Subcutaneous abdominal adipose tissue (tissue), 5 donors: ENCODE results near the gene SMYD5.

Experiments
- H3K27ac ChIP-seq: one replicate; pipeline ENCODE4 v1.7.0; 2013; ENCODE audit warnings: low read depth, mild to moderate bottlenecking, inconsistent platforms, low read length, moderate library complexity
- H3K27me3 ChIP-seq, 5 donors: one replicate each; pipeline ENCODE4 v1.7.0; 2013; ENCODE audit warnings: low read length in 5 of 5, inconsistent platforms in 1 of 5; ENCODE audit not compliant: control insufficient read depth in 5 of 5, insufficient read depth in 4 of 5
- H3K36me3 ChIP-seq, 5 donors: one replicate each; pipeline ENCODE4 v1.7.0; 2013; ENCODE audit warnings: low read length in 5 of 5; ENCODE audit not compliant: control insufficient read depth in 5 of 5, insufficient read depth in 5 of 5
- H3K4me1 ChIP-seq, 5 donors: one replicate each; pipeline ENCODE4 v1.7.0; 2013; ENCODE audit warnings: low read length in 5 of 5, mild to moderate bottlenecking in 3 of 5, moderate library complexity in 1 of 5; ENCODE audit not compliant: control insufficient read depth in 5 of 5, insufficient read depth in 5 of 5
- H3K4me3 ChIP-seq, 5 donors: one replicate each; pipeline ENCODE4 v1.7.0; 2013; ENCODE audit warnings: low read length in 5 of 5, low read depth in 1 of 5
- H3K9ac ChIP-seq, 5 donors: one replicate each; pipeline ENCODE4 v1.7.0; 2013; ENCODE audit warnings: low read length in 5 of 5, mild to moderate bottlenecking in 4 of 5, moderate library complexity in 3 of 5
- H3K9me3 ChIP-seq, 5 donors: one replicate each; pipeline ENCODE4 v1.7.0; 2013; ENCODE audit warnings: low read length in 5 of 5; ENCODE audit not compliant: control insufficient read depth in 5 of 5
- donor health status: healthy.
- donor health status: healthy.
- donor health status: healthy.
- donor health status: healthy.
- donor health status: healthy.

Gene SMYD5

GRCh38 chr2:73237168-73237567 is 23.1 kb downstream of the SMYD5 start:
- Histone ChIP-seq H3K9me3 (no peaks in the 10 kb centered on the region), H3K27ac (no peak overlapping the region), H3K27me3 (no peaks in the 10 kb centered on the region), H3K36me3 (peaks cover 9 to 28% (median 17%) of the 10 kb centered on the region in 5 donors), H3K4me1 (peaks cover 13 to 54% (median 44%) of the 10 kb centered on the region in 5 donors), H3K4me3 (no peak overlapping the region), H3K9ac (peak overlapping the region in 1 of 5 donors; percentile 60)

- peaks cover 9 to 48% (median 37%) of the 10 kb centered on the region in 5 donors for H3K4me1 ChIP-seq
- H3K27me3 ChIP-seq = no peaks in the 10 kb centered on the region
- H3K27ac ChIP-seq = no peak overlapping the region
- peaks cover 11 to 37% (median 25%) of the 10 kb centered on the region in 5 donors for H3K36me3 ChIP-seq
- no peak overlapping the region for H3K4me3 ChIP-seq
- peak overlapping the region in 3 of 5 donors; percentile 9 to 51 (median 26) for H3K9ac ChIP-seq
- H3K9me3 ChIP-seq = no peaks in the 10 kb centered on the region
These were observed 24.1 kb downstream of the SMYD5 start for GRCh38 chr2:73238149-73238548.

GRCh38 chr2:73238976-73239375 is 24.9 kb downstream of the SMYD5 start:
- Histone ChIP-seq H3K36me3 (peaks cover 17 to 45% (median 32%) of the 10 kb centered on the region in 5 donors), H3K4me3 (no peak overlapping the region), H3K27me3 (no peaks in the 10 kb centered on the region), H3K4me1 (peaks cover 7 to 40% (median 30%) of the 10 kb centered on the region in 5 donors), H3K9me3 (no peaks in the 10 kb centered on the region), H3K9ac (peak overlapping the region in 1 of 5 donors; percentile 19), H3K27ac (no peak overlapping the region)

- Histone ChIP-seq H3K36me3 (peaks cover 20 to 53% (median 40%) of the 10 kb centered on the region in 5 donors), H3K4me1 (peaks cover 7 to 37% (median 28%) of the 10 kb centered on the region in 5 donors), H3K4me3 (no peak overlapping the region), H3K9ac (peak overlapping the region in 4 of 5 donors; percentile 10 to 39 (median 32)), H3K27me3 (no peaks in the 10 kb centered on the region), H3K9me3 (no peaks in the 10 kb centered on the region), H3K27ac (no peak overlapping the region)
These were observed 25.7 kb downstream of the SMYD5 start for GRCh38 chr2:73239776-73240175.

- Histone ChIP-seq H3K27me3 (no peaks in the 10 kb centered on the region), H3K4me1 (peaks cover 0 to 7% (median 6%) of the 10 kb centered on the region in 5 donors), H3K9me3 (no peaks in the 10 kb centered on the region), H3K36me3 (peaks cover 48 to 86% (median 79%) of the 10 kb centered on the region in 5 donors), H3K27ac (no peak overlapping the region), H3K4me3 (no peak overlapping the region), H3K9ac (no peak overlapping the region)
These were observed 30.0 kb downstream of the SMYD5 start for GRCh38 chr2:73243884-73244570.

GRCh38 chr2:73244580-73244979 is 30.5 kb downstream of the SMYD5 start:
- Histone ChIP-seq H3K27me3 (no peaks in the 10 kb centered on the region), H3K9me3 (no peaks in the 10 kb centered on the region), H3K4me1 (peaks cover 0 to 3% (median 1%) of the 10 kb centered on the region in 5 donors), H3K4me3 (no peak overlapping the region), H3K9ac (no peak overlapping the region), H3K36me3 (peaks cover 52 to 88% (median 82%) of the 10 kb centered on the region in 5 donors), H3K27ac (no peak overlapping the region)

- Histone ChIP-seq H3K4me1 (no peaks in the 10 kb centered on the region), H3K4me3 (no peak overlapping the region), H3K36me3 (peaks cover 43 to 96% (median 91%) of the 10 kb centered on the region in 5 donors), H3K9ac (no peak overlapping the region), H3K9me3 (no peaks in the 10 kb centered on the region), H3K27me3 (no peaks in the 10 kb centered on the region), H3K27ac (no peak overlapping the region)
These were observed 32.8 kb downstream of the SMYD5 start for GRCh38 chr2:73246850-73247249.

GRCh38 chr2:73249636-73250035 is 35.6 kb downstream of the SMYD5 start:
- H3K9me3 ChIP-seq = no peaks in the 10 kb centered on the region
- no peak overlapping the region for H3K9ac ChIP-seq
- no peak overlapping the region for H3K27ac ChIP-seq
- H3K4me3 ChIP-seq = no peak overlapping the region
- H3K4me1 ChIP-seq = no peaks in the 10 kb centered on the region
- H3K36me3 ChIP-seq = peaks cover 38 to 100% (median 96%) of the 10 kb centered on the region in 5 donors
- no peaks in the 10 kb centered on the region for H3K27me3 ChIP-seq

GRCh38 chr2:73250872-73251846 is 37.1 kb downstream of the SMYD5 start:
- Histone ChIP-seq H3K27ac (no peak overlapping the region), H3K36me3 (peaks cover 22 to 93% (median 80%) of the 10 kb centered on the region in 5 donors), H3K27me3 (no peaks in the 10 kb centered on the region), H3K4me3 (no peak overlapping the region), H3K4me1 (peaks cover 0 to 5% (median 5%) of the 10 kb centered on the region in 5 donors), H3K9me3 (no peaks in the 10 kb centered on the region), H3K9ac (no peak overlapping the region)
